MM.1S (cell line): ENCODE measurements around the gene ANGPT4.

Experiments
- DNase-seq: peaks from one replicate; pipeline ENCODE4 v3.0.0-alpha.2; 2015
- H2AFZ ChIP-seq: fragments of 300-600 bp; sonication (generic); 2 replicates; pipeline ENCODE4 v1.6.0; 2016; ENCODE audit warnings: antibody characterized with exemption, low read length
- H3F3A ChIP-seq: fragments of 300-600 bp; sonication (generic); 2 replicates; pipeline ENCODE4 v1.6.1; 2016; ENCODE audit warnings: mild to moderate bottlenecking, antibody characterized with exemption, low read length, moderate library complexity, mixed read lengths; ENCODE audit not compliant: insufficient read depth
- H3K27ac ChIP-seq: fragments of 300-600 bp; sonication (generic); 2 replicates; pipeline ENCODE4 v1.5.1; 2016; ENCODE audit warnings: mild to moderate bottlenecking, low read length
- H3K27me3 ChIP-seq: fragments of 300-600 bp; sonication (generic); replicated peaks from 2 replicates; pipeline ENCODE4 v1.6.0; 2016; ENCODE audit warnings: low read length; ENCODE audit not compliant: insufficient read depth
- H3K36me3 ChIP-seq: fragments of 300-600 bp; sonication (generic); replicated peaks from 2 replicates; pipeline ENCODE4 v1.6.1; 2016; ENCODE audit warnings: mild to moderate bottlenecking, low read length, mixed read lengths; ENCODE audit not compliant: insufficient read depth
- H3K4me1 ChIP-seq: fragments of 300-600 bp; sonication (generic); 2 replicates; pipeline ENCODE4 v1.6.1; 2016; ENCODE audit warnings: low read length, mixed read lengths
- H3K4me2 ChIP-seq: fragments of 300-600 bp; sonication (generic); 2 replicates; pipeline ENCODE4 v1.6.0; 2016; ENCODE audit warnings: low read depth, low read length
- H3K4me3 ChIP-seq: fragments of 300-600 bp; sonication (generic); 2 replicates; pipeline ENCODE4 v1.5.1; 2016; ENCODE audit warnings: low read length, mixed read lengths
- H3K79me2 ChIP-seq: fragments of 300-600 bp; sonication (generic); 2 replicates; pipeline ENCODE4 v1.6.1; 2016; ENCODE audit warnings: mixed run types, low read length, mixed read lengths
- H3K9ac ChIP-seq: fragments of 300-600 bp; sonication (generic); 2 replicates; pipeline ENCODE4 v1.6.1; 2016; ENCODE audit warnings: low read length, mixed read lengths
- H3K9me2 ChIP-seq: fragments of 300-600 bp; sonication (generic); replicated peaks from 2 replicates; pipeline ENCODE4 v1.6.1; 2016; ENCODE audit warnings: mild to moderate bottlenecking, low read length, mixed read lengths; ENCODE audit not compliant: insufficient read depth
- H3K9me3 ChIP-seq: fragments of 300-600 bp; sonication (generic); replicated peaks from 2 replicates; pipeline ENCODE4 v1.6.1; 2016; ENCODE audit warnings: mild to moderate bottlenecking, low read length, mixed read lengths; ENCODE audit not compliant: insufficient read depth
- H4K20me1 ChIP-seq: fragments of 300-600 bp; sonication (generic); 2 replicates; pipeline ENCODE4 v1.6.1; 2016; ENCODE audit warnings: mild to moderate bottlenecking, low read length, moderate library complexity, mixed read lengths; ENCODE audit not compliant: insufficient read depth
- EZH2 ChIP-seq: fragments of 300-600 bp; sonication (generic); optimal IDR thresholded peaks from 2 replicates; pipeline ENCODE3; 2017; ENCODE audit warnings: low read depth, mild to moderate bottlenecking, antibody characterized with exemption, low read length, mixed read lengths
- EZH2phosphoT487 ChIP-seq: fragments of 300-600 bp; sonication (generic); IDR thresholded peaks from 2 replicates; pipeline ENCODE4 v1.6.1; 2018; ENCODE audit warnings: antibody characterized with exemption, low read length
- TF ChIP-seq, protein P1 (sequence below): fragments of 300-600 bp; sonication (generic); IDR thresholded peaks from 2 replicates; pipeline ENCODE4 v1.5.1; 2016; ENCODE audit warnings: antibody characterized with exemption, low read length, mixed read lengths

The ANGPT4 gene

GRCh38 chr20:924639-925038 is 8.5 kb upstream of the ANGPT4 start:
- no peak overlapping the region for H3K4me3 ChIP-seq
- TF ChIP-seq, protein P1, sequence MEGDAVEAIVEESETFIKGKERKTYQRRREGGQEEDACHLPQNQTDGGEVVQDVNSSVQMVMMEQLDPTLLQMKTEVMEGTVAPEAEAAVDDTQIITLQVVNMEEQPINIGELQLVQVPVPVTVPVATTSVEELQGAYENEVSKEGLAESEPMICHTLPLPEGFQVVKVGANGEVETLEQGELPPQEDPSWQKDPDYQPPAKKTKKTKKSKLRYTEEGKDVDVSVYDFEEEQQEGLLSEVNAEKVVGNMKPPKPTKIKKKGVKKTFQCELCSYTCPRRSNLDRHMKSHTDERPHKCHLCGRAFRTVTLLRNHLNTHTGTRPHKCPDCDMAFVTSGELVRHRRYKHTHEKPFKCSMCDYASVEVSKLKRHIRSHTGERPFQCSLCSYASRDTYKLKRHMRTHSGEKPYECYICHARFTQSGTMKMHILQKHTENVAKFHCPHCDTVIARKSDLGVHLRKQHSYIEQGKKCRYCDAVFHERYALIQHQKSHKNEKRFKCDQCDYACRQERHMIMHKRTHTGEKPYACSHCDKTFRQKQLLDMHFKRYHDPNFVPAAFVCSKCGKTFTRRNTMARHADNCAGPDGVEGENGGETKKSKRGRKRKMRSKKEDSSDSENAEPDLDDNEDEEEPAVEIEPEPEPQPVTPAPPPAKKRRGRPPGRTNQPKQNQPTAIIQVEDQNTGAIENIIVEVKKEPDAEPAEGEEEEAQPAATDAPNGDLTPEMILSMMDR: no peak
- TF ChIP-seq EZH2phosphoT487 (no peak), EZH2 (no peak)
- H3K4me2 ChIP-seq: no peak overlapping the region
- no peak for DNase-seq
- H2AFZ ChIP-seq: no peak overlapping the region
- no peaks in the 10 kb centered on the region for H3K9me2 ChIP-seq
- no peaks in the 10 kb centered on the region for H4K20me1 ChIP-seq
- H3K79me2 ChIP-seq: no peaks in the 10 kb centered on the region
- no peaks in the 10 kb centered on the region for H3F3A ChIP-seq
- no peak overlapping the region for H3K27ac ChIP-seq
- no peaks in the 10 kb centered on the region for H3K4me1 ChIP-seq
- H3K27me3 ChIP-seq: no peaks in the 10 kb centered on the region
- no peaks in the 10 kb centered on the region for H3K36me3 ChIP-seq
- H3K9ac ChIP-seq: no peak overlapping the region
- no peaks in the 10 kb centered on the region for H3K9me3 ChIP-seq

- Histone ChIP-seq H3K4me1 (no peaks in the 10 kb centered on the region), H3K9me2 (no peaks in the 10 kb centered on the region), H3K9me3 (no peaks in the 10 kb centered on the region), H4K20me1 (no peaks in the 10 kb centered on the region), H2AFZ (no peak overlapping the region), H3K4me2 (no peak overlapping the region), H3F3A (no peaks in the 10 kb centered on the region), H3K27me3 (no peaks in the 10 kb centered on the region; the same call in 1 of the 2 replicates), H3K36me3 (no peaks in the 10 kb centered on the region), H3K27ac (no peak overlapping the region), H3K9ac (no peak overlapping the region), H3K4me3 (no peak overlapping the region), H3K79me2 (no peaks in the 10 kb centered on the region)
- DNase-seq: no peak
- no peak for TF ChIP-seq EZH2phosphoT487
- TF ChIP-seq, protein P1: no peak
- no peak for TF ChIP-seq EZH2
These were observed 6.6 kb upstream of the ANGPT4 start for GRCh38 chr20:922781-923180.

DNA sequence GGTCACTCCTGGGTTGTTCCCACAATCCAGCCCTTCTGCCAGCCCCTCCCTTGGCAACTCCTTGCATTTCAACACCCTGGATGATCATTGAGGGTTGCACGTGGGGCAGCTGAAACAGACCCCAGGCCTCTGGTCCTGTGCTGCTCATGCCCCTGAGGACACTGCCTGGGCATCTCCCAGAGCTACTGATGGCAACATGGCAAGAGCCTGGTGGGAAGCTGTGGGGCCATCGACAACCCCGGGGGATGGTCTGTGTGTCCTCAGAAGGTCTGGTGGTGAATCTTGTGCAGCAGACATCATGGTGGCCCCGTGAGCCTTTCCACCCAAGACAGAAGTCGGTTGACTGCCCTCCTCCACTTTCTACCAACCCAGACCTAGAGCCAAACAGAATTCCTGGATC is 4.9 kb upstream of the ANGPT4 start:
- Histone ChIP-seq H3K36me3 (no peaks in the 10 kb centered on the region), H4K20me1 (no peaks in the 10 kb centered on the region), H3K27me3 (peaks cover under 1% of the 10 kb centered on the region; the same call in 1 of the 2 replicates), H3K4me3 (no peak overlapping the region), H3K9me2 (no peaks in the 10 kb centered on the region), H3K4me1 (no peaks in the 10 kb centered on the region), H3F3A (no peaks in the 10 kb centered on the region), H3K79me2 (no peaks in the 10 kb centered on the region), H3K9me3 (no peaks in the 10 kb centered on the region), H2AFZ (no peak overlapping the region), H3K4me2 (no peak overlapping the region), H3K27ac (no peak overlapping the region), H3K9ac (no peak overlapping the region)
- TF ChIP-seq, protein P1: no peak
- TF ChIP-seq EZH2: no peak
- TF ChIP-seq EZH2phosphoT487: no peak
- DNase-seq: no peak
